Ishikawa (cell line): Measurements from ENCODE around the gene SLC12A3.

Source experiments
- CEBPB ChIP-seq: IDR thresholded peaks from 2 replicates; pipeline ENCODE4 v1.6.1; 2012
- TEAD4 ChIP-seq: IDR thresholded peaks from 2 replicates; pipeline ENCODE4 v1.6.1; 2012

DNA sequence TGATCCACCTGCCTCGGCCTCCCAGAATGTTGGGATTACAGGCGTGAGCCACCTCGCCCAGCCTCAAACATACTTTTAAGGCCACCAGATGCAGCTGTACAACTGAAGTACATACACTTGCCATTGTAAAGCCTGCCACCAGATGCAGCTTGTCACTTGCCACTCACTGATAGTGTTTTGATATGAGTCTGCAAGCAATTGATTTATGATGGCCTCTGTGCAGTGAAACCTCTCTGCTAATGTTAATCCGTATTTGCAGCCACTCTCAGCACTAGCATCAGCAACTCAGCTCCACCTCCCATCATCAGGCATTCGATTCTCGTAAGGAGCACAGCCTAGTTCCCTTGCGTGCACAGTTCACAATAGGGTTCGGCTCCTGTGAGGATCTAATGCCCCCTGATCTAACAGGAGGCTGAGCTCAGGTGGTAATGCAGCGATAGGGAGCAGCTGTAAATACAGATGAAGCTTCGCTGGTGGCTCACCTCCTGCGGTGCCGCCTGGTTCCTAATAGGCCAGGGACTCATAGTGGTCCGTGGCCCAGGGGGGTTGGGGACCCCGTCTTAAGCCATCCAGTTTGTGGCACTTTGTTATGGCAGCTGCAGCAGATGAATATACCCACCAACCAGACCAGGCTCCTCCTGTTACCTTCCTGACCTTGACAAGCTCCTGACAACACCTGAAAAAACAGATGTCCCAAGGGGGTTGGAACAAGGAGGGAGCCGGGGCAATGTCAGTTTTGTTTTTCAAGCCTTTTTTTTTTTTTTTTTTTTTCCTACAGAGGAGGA is 65.7 kb downstream of the SLC12A3 start:
- TF ChIP-seq TEAD4 (no peak), CEBPB (no peak)
